Cardiac septum (tissue), 1 donor: Measurements from ENCODE around the gene GALR2. TPM values are rescaled to one million over a fixed set of nuclear protein-coding genes. Genes with fewer than 3 reads are reported as not detected.

Source experiments
- DNase-seq: peaks from one replicate; pipeline ENCODE4 v3.0.0-alpha.2; 2020; ENCODE audit warnings: low spot score
- intact Hi-C: fragments of 100-400 bp; cut with DNase I; formaldehyde crosslinking; loops from one replicate; pipeline ENCODE4 v1.14.0; 2022
- total RNA-seq: library from RNA; stranded (reverse); fragmentation: NEBNext Ultra II Directional; extraction: Animal tissue kit (Norgen Biotek cat#: 25700); gene quantifications from one replicate; pipeline ENCODE4 v1.2.1, GENCODE V29; 2021
- donor health status: DM: no; HTN: no; CAD: no.

The GALR2 gene
- total RNA-seq, 1 donor from 2014 or later = not detected

DNA sequence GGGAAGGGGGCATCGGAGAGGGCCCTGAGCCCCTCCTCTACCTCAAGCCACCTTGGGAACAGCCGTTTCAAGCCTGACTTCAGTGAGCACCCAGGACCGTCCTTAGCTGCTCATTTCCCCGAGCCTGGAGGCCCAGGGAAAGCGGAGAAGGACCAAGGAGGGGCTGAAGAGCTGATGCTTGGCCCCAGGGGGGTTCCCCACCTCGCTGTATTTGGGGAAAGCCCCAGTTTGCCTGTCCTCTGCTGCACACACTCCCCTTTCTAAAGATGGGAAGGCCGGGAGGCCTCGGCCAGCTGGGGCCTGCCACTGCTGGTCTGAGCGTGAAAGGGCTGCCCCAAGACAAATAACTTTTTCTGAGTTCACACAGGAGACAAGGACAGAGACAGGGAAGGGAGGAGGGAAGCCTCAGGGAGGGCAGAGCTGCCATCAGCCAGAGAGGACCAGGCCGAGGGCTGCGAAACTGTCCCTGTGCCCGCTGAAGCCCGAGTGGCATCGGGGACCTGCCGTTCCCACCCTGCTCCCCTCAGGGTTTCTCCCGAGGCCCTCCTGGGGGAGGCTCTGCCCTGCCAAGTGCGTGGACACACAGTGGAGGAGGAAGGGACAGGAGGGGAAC lies 16.0 kb downstream of the GALR2 start:
- DNase-seq = no peak
- intact Hi-C loops = no loop called here

DNA sequence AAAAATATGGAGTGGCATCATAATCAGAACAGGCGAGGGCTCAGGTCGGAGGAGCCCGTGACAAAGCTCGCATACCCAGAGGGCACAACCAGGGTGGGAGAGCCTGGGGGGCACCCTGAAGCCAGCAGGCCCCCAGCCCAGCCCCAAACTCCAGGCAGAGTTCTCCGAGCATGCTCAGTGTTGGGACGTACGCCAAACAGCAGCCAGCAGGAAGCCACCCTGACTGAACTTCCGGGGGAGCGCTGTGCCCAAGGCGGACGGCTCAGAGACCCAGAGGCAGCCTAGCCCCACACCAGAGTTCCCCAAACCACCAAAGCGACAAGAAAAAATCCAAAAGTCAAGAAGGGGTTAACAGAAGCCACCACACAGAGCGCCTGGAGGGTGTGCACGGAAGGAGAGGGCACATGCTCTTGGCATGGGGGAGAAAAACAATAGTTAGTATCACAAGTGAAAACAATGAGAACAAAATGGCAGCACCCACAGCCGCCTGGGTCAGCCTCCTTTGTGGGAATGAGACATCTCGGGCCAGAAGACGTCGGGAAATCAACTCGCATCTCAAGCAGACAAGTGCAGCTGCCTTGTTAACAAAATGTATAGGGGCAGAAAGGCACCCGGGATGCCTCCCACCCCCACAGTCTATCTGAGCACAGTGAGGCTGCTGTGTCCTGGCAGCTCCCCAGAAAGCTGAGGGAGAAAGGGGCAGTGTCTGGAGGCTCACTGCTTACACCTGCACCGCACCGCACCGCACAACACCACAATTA lies 17.1 kb downstream of the GALR2 start:
- intact Hi-C loops = no loop called here
- no peak for DNase-seq

DNA sequence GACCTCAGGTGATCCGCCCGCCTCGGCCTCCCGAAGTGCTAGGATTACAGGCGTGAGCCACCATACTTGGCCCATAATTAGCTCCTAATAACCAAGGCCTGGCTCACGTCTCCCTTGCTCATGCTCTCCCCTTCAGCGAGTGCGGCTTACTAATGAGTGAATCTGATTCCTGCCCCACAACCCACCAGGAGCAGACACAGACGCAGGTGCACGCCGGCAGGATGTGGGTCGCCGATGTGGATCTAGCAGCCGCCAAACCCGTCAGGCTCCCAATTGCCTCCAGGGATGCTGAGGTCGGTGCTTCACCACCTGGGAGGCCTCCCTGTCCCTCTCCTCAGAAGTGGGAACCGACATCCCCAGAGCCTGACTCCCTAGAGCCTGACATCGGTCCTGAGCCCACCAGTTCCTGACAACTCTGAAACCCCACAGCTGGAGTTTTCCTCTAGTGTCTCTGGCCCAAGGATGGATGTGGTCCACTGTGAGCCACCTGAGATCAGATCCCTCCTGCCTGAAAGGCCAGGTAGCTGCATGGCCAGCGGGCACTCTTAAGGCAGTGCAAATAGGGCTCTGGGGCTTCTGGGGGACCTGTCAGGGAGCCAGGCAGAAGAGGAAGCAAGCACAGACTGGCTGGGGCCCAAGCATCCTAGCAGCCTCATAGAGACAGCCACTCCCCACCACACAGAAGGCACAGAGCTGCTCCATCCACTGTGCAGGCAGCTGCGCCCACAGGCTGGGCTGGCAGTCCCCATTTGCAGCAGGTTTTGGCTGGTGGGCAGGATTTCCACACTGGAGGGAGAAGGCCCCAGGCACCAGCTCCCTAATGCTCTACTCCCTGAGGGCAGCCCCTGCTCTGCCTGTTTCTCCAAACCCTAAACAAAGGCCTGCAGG lies 18.2 kb downstream of the GALR2 start:
- intact Hi-C loops = no loop called here

DNA sequence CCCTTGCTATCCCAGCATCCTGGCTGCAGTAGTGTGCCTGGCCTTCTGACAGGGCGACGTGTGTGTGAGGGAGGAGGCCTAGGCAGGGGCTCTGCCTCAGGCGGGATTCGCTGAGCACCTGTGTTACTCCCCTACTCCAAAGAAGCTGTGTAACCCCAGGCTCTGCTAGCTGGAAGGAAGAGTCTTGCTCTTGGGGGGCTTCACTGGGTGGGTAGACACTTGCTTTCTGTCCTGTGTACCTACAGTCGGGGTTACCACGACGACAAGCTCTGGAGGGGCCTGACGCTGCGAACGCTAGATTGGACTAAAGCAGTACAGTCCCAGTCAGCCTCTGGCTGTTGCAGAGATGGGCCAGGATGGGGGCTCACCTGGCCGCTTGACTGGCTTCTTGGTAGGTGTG lies 19.5 kb downstream of the GALR2 start:
- intact Hi-C loops = no loop called here
- no peak for DNase-seq

More for the DNA sequence above, 18.2 kb downstream of the GALR2 start:
- no peak for DNase-seq

DNA sequence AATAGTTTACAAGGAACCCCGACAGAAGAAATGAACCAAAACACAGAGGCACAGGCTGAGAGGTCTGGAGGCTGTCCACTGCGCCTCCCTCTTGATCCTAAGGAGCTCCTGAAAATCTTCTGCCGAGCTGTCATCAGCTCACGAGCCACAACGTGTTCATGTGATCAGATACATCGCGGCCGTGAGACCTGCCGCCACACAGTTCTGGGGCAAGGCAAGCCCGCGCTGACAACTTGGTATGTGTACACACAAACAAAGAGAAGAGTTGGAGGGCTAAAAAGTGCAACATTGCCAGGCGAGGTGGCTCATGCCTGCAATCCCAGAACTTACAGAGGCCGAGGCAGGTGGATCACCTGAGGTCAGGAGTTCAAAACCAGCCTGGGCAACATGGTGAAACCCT lies 21.4 kb downstream of the GALR2 start:
- no peak for DNase-seq
- intact Hi-C loops = no loop called here

DNA sequence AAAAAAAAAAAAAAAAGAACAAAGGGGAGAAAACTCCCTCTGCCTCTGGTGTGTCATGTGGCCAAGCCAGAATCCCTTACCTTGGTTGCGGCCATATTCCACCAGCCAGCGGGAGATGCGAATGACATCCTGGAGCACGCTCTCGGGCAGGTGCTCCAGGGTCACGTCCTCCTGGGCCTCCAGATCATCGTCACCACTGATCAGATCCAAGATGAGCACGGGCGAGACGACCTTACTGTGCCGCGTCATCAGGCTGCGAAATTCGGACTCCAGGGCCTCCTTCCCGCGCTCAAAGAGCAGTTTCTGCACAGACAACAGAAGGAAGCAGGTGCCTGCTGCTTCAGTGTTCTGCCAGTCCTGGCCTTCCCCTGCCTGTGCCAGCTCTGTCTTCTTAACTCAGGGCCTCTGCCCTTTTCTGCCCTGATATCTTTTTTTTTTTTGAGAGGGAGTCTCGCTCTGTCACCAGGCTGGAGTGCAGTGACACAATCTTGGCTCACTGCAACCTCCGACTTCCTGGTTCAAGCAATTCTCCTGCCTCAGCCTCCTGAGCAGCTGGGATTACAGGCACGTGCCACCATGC lies 23.2 kb downstream of the GALR2 start:
- no peak for DNase-seq
- intact Hi-C loops = no loop called here

DNA sequence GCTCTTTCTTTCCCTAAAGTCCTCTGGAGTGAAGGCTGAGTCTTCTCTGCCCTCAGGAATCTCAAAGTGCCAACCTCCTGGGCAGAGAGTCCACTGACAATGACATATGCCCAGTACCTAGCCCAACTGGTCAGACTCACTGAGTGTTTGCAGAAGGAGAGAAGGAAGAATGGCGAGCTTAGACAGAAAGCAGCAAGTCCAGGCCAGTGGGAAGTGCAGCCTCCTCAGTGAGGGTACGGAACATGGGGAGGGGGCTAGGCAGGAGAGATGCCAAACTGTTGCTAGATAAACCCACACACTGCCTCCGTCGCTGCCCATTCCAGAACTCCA lies 28.3 kb downstream of the GALR2 start:
- intact Hi-C loops = loop anchor here (2.0 kb wide), 1 partner anchor 30 kb away; the partner anchor contains the start of gene SRP68
- DNase-seq = no peak

DNA sequence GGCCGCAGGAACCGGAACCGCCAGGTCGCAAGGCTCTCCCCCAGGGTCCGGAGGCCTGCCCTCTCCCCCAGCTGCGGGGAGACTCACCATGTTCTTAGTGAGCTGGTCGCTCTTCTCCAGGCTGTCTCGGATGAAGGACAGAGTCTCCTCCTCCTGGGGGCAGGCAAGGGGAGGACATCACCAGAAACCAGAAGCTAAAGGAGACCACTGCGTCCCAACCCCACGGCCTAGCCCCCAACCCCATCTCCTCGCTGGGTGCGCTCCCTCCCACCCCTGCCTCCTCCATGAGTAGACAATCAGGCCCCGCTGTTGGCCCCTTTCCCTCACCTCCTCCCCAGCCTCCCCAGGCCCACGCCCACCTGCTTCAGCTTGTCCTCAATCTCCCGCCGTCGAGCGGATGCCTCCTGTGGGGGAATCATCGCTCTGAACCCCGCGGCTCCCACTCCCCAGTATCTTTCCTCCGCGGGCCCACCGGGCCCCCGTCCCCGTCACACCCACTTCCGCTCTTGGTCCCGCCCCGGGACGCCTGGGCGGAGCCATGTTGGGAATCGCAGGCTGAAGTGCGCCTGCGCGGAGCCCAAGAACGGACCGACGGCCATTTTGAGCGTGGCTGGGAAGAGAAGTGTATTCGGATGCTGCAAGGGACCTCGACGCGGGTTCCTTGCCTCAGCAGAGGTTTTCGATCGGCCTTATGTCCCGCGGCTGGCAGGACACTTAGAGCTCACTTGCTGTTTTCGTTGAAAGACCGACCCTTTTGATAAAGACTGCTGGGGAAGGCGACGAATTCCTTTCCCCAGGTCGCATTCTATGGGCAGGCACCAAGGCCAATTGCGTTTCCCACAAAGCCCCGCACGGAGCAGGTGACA lies 28.9 kb downstream of the GALR2 start, which contains the start of gene EXOC7:
Gene EXOC7 (minus strand): TSS at position 514 of the 866 bp plus-strand sequence. CDS start 95 bp downstream, at position 419.
- DNase-seq = peak; percentile 98
- intact Hi-C loops = loop anchor here (2.0 kb wide), 1 partner anchor 31 kb away; the partner anchor contains the start of gene SRP68

DNA sequence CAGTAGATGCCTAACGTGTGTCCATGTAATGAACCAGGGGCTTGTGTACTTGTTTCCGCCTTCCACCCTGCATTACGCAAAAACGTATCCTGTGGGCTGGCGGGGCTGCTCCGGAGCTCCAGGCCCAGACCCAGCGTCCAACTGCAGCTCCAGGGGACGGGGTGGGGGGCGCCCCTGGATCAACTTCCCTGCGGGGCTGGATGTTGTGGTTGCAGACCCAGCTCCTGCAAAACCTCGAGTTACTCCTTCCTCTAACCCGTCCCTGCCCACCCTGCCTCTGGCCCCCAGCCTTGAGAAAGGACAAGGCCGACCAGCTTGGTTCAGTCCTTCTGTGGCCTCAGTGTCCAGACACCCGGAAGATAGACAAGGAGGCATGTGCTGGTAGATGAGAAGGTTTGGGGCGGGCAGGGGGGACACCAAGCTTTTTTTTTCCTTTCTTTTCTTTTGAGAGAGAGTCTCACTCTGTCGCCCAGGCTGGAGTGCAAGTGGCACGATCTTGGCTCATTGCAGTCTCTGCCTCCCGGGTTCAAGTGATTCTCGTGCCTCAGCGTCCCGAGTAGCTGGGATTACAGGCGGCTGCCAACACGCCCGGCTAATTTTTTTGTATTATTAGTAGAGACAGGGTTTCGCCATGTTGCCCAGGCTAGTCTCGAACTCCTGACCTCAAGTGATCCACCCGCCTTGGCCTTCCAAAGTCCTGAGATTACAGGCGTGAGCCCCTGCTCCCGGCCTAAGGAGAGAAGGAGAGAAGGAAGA lies 29.7 kb downstream of the GALR2 start:
- intact Hi-C loops = no loop called here
- DNase-seq = no peak

DNA sequence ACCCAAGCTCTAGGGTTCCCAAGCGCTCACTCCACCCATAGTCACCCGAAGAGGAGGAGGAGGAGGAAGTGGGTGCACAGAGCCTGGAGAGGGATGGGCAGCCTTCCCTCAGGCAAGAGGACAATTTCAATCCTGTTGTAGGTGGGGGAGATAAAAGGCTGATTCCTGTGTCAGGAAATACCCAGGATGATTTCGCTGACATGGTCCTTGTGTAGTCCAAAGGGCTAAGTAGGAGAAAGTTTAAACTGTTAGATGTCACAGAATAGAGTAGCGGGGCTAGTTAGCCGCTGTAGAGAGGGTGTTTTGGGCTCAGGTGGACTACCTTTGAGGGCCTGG lies 30.3 kb downstream of the GALR2 start:
- intact Hi-C loops = no loop called here
- DNase-seq = no peak

DNA sequence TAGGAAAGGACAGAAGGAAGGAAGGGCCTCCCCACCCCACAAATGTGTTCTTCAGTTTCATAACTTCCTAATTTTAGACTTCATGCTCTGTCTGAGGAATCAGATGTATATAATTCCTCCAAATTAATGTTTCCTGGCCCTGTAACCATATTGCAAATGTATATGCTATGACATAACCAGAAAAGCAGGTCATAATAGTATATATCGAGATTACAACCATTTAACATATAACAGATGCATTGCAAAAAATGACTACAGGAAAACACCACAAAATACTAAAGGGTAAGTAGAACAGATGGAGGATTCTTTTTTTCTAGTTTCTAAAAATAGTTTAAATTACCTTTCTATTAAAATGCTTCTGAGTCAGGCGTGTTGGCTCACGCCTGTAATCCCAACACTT lies 32.1 kb downstream of the GALR2 start:
- intact Hi-C loops = no loop called here
- DNase-seq = no peak

DNA sequence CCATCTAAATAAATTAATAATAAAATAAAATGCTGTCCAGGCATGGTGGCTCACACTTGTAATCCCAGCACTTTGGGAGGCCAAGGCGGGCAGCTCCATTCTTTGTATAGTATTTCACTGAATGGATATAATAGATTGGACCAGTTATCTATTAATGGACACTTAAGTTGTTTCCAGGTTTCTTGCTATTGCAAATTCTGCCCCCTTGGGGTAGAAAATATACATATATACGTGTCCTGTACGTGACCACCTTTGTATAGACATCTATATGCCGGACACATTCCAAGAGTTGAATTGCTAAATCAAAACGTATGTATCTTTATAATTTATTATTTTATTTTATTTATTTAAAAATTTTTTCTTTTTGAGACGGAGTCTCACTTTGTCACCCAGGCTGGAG lies 32.9 kb downstream of the GALR2 start:
- intact Hi-C loops = no loop called here
- DNase-seq = no peak

DNA sequence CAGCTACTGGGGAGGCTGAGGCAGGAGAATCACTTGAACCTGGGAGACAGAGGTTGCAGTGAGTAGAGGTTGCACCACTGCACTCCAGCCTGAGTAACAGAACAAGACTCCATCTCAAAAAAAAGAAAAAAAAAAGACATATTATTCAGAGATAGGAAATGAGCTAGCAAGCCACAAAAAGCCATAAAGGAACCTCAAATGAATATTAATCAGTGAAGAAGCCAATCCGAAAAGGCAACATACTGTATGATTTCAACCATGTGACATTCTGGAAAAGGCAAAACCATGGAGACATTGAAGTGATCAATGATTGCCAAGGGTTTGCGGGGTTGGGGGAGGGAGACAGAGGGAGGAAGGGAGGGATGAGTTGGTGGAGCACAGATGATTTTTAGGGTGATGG lies 37.4 kb downstream of the GALR2 start:
- intact Hi-C loops = no loop called here
- no peak for DNase-seq

DNA sequence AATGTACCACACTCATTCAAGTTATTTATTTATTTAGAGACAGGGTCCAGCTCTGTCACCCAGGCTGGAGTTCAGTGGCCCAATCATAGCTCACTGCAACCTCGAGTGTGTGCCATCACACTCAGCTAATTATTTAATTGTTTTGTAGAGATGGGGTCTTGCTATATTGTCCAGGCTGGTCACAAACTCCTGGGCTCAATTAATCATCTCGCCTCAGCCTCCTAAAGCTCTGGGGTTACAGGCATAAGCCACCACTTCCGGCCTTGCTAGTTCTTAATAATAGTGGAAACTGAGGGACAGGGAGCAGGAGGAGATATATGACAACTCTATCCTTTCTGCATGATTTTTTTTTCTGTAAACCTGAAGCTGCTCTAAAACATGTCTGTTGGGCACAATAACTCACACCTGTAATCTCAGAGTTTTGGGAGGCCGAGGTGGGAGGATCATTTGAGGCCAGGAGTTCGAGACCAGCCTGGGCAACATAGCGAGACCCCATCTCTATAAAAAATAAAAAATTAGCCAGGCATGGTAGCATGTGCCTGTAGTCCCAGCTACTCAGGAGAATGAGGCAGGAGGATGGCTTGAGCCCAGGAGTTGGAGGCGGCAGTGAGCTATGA lies 40.7 kb downstream of the GALR2 start:
- no peak for DNase-seq
- intact Hi-C loops = no loop called here

DNA sequence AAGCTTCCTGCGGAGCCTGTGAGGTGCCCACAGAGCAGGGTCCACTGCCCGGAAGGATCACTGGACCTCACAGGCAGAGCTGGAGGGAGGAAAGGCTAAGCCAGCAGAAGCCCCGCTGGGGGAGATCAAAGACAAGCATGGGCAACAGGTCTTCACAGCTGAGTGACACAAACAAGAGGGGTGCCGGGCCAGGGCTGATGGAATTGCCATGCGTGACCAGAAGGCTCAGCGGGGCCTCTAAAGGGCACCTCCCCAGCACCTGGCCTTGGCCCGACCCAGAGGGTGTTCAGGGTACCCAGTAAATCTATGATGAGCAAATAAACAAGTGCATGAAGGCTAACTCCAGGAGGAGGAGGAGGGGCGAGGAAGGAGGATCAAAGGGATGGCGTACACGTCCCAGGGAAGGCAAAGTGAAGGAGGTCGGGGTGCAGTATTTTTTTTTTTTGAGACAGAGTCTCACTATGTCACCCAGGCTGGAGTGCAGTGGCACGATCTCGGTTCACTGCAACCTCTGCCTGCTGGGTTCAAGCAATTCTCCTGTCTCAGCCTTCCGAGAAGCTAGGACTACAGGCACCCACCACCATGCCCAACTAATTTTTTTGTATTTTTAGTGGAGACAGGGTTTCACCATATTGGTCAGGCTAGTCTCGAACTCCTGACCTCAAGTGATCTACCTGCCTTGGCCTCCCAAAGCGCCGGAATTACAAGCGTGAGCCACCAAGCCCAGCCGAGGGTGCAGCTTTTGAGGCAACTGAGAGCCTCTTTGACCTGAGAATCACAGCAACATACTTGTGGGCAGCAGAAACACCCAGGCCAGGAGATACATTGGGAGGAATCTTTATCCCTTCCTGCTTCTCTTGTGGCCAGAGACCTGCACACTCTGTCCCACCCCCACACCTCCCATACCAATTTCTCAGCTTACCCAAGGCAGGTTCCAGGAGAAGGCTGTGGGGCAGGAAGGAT lies 45.1 kb downstream of the GALR2 start:
- no peak for DNase-seq
- intact Hi-C loops = loop anchor here (2.0 kb wide), 1 partner anchor 27 kb away; no protein-coding TSS in a partner anchor

DNA sequence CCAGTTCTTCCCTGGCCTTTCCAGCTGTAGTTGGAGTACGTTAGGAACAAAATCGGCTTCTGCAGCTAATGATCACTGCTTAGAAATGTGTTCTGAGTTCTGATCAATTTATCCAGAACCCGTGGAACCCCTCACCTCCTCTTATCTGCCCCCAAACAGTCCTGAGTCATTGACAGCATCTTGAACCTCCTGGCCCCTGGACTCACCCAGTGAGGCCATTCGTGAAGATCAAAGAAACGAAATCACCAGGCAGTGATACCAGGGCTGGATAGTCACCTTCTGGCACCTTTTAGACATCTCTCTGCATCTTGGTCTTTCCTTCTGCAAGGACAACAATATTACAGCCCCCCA lies 46.1 kb downstream of the GALR2 start:
- intact Hi-C loops = loop anchor here (1.0 to 2.0 kb wide), 2 partner anchors 26 to 159 kb away; no protein-coding TSS in a partner anchor
- no peak for DNase-seq

DNA sequence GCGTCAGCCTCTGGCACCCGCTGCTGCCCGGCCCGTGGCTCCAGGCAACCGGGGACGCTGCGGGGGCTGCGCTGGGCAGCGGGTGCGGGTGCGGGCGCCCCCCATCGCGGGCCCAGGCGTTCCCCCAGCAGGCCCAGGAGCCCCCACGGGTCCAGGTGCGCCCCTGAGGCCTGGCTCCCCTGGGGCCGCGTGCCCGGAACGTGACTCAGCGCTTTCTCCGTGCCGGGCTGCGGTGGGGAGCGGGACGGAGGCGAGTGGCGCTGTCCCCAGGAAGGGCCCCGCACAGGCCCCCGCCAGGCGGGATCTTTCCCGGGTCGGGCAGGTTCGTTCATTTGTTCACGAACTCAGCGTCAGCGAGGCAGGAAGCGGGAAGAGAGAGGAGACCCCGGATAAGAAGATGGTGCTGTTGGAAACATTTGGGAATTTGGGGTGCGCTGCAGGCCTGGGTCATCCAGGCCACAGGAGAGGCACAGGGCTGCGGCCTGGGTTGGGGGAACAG lies 47.4 kb downstream of the GALR2 start:
- intact Hi-C loops = loop anchor here (1.0 to 2.0 kb wide), 3 partner anchors 25 to 157 kb away; no protein-coding TSS in a partner anchor
- no peak for DNase-seq
